ENCODE data around the gene PLEK.
A peak's percentile ranks its signal among the peaks of the same experiment; 100 is the strongest.

Gene PLEK

DNA sequence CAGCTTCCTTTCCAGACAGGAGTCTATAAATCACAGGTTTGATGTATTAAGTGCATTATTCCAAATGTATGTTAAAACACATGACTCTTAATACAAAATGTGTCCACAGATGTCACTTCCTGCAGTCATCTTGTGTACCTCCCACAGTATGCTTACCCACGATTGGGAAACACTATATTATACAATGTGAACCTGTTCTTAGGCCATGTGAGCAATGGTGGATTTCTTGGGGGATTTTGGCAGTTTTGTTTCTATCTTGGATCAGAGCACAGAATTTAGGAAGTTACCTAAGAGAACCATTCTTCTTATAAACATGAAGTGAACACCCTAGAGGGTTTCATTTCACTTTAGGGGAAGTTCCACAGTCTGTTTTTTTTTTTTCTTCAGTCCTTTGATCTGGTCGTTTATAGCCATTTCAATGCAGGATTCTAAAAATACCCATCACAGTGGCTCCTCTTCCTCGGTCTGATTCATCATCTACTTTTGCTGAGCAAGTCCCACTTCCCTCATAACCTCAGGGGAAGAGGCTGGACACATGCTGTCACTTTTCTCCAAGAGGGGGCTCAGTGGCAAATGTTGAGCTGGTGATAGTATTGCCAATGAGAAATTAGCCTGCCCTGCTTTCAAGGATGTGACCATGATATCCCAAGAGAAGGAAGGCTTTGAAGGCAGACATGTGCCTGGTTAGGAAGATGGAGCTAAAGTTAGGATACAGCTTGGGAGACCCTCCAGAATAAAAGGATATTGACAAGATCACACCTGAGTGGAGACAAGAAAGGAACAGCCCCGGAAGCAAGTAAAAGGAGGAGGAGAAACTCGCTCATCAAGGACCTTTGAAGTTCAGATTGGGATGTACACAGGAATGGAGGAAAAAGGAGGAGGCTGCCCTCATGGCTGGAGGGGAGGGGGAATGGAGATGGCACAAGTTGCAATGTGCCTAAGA is 22.6 kb downstream of the PLEK start:
- peak; percentile 62 to 89 (median 88) for DNase-seq
- peaks cover 10 to 60% (median 25%) of the 10 kb centered on the region in 4 experiments for H3K4me1 ChIP-seq (ENCODE audit: control extremely low read depth in 1 of 4, control insufficient read depth in 4 of 4, insufficient read depth in 4 of 4, low read length in 3 of 4)
- no peaks in the 10 kb centered on the region for H3K27me3 ChIP-seq (replicated peaks in 2 of 5; ENCODE audit: control insufficient read depth in 4 of 5, insufficient read depth in 5 of 5, low read length in 4 of 5)
- ChIA-PET CTCF (interaction anchor here (1.0 to 1.6 kb wide), 4 partner anchors 16 to 53 kb away, joined by 3 read pairs; no protein-coding TSS in a partner anchor), POLR2A (interaction anchor here (0.7 kb wide), 1 partner anchor 23 kb away, joined by 3 read pairs; no protein-coding TSS in a partner anchor)
- WGBS (ENCODE audit: insufficient coverage) = 100% methylated on average over 2 of the region's 5 CpGs
- peaks cover 18 to 81% (median 61%) of the 10 kb centered on the region in 4 experiments for H3K36me3 ChIP-seq (ENCODE audit: control insufficient read depth in 4 of 4, insufficient read depth in 4 of 4, low read length in 3 of 4)
- peak overlapping the region; percentile 49 to 70 for H3K27ac ChIP-seq (ENCODE audit: insufficient read depth in 1 of 2, low read depth in 1 of 2, low read length in 2 of 2, poor library complexity in 1 of 2, severe bottlenecking in 2 of 2)
- H3K4me3 ChIP-seq (ENCODE audit: control insufficient read depth in 1 of 7, extremely low read depth in 1 of 7, insufficient read depth in 4 of 7, low read depth in 2 of 7, low read length in 6 of 7) = no peak overlapping the region
- no peaks in the 10 kb centered on the region for H3K9me3 ChIP-seq (ENCODE audit: control extremely low read depth in 1 of 5, control insufficient read depth in 4 of 5, insufficient read depth in 2 of 5, low read depth in 1 of 5, low read length in 4 of 5)

DNA sequence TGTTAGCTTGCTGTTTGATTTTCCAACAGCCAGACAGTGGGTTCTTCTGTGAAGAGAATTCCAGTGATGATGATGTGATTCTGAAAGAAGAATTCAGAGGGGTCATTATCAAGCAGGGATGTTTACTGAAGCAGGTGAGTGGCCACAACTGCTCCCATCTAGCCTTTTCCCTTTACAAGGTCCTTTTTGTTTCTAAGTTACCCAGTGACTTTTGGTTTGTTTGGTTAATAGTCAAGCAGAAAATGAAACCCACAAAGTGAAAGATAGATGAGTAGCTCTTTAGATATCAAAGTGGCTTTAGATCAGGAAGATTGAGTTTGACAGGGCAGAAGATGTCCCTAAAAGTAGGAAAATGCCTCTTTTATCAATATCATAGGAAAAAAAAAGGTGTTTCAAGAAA is 23.3 kb downstream of the PLEK start:
- Histone ChIP-seq H3K27me3 (replicated peaks in 2 of 5; ENCODE audit: control insufficient read depth in 4 of 5, insufficient read depth in 5 of 5, low read length in 4 of 5) (no peaks in the 10 kb centered on the region), H3K4me1 (ENCODE audit: control extremely low read depth in 1 of 4, control insufficient read depth in 4 of 4, insufficient read depth in 4 of 4, low read length in 3 of 4) (peaks cover 10 to 60% (median 25%) of the 10 kb centered on the region in 4 experiments), H3K27ac (ENCODE audit: insufficient read depth in 1 of 2, low read depth in 1 of 2, low read length in 2 of 2, poor library complexity in 1 of 2, severe bottlenecking in 2 of 2) (no peak overlapping the region), H3K36me3 (ENCODE audit: control insufficient read depth in 4 of 4, insufficient read depth in 4 of 4, low read length in 3 of 4) (peaks cover 20 to 81% (median 59%) of the 10 kb centered on the region in 4 experiments), H3K9me3 (ENCODE audit: control extremely low read depth in 1 of 5, control insufficient read depth in 4 of 5, insufficient read depth in 2 of 5, low read depth in 1 of 5, low read length in 4 of 5) (no peaks in the 10 kb centered on the region), H3K4me3 (ENCODE audit: control insufficient read depth in 1 of 7, extremely low read depth in 1 of 7, insufficient read depth in 4 of 7, low read depth in 2 of 7, low read length in 6 of 7) (no peak overlapping the region)
- DNase-seq = no peak
- CTCF ChIA-PET = interaction anchor here (0.6 to 1.6 kb wide), 6 partner anchors 8 to 537 kb away, joined by 3 read pairs; partner anchors contain the start of gene PLEK
- POLR2A ChIA-PET = interaction anchor here (0.7 kb wide), 2 partner anchors 22 to 305 kb away, joined by 3 to 4 read pairs; no protein-coding TSS in a partner anchor

DNA sequence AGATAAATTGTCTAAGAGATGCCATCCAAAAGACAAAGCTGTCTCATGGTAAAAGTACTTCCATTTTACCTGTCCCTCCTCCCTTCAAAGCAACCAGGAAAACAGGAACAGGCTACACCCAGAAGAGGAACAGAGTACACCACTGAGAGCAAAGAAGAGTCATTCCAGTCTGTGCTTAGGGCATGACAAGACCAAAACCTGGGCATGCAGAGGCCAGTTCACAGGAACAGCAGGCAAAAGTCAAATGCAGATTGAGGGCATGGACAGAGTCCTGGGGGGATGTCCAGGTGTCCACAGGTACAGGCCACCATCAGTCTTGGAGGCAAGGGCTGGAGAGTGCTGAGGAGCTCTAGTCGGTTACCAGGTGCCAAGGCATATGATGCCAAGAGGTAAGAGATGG is 23.7 kb downstream of the PLEK start:
- CTCF ChIA-PET = interaction anchor here (0.6 to 1.6 kb wide), 6 partner anchors 9 to 536 kb away, joined by 3 read pairs; partner anchors contain the start of gene PLEK
- H3K9me3 ChIP-seq (ENCODE audit: control extremely low read depth in 1 of 5, control insufficient read depth in 4 of 5, insufficient read depth in 2 of 5, low read depth in 1 of 5, low read length in 4 of 5) = no peaks in the 10 kb centered on the region
- H3K36me3 ChIP-seq (ENCODE audit: control insufficient read depth in 4 of 4, insufficient read depth in 4 of 4, low read length in 3 of 4) = peaks cover 24 to 81% (median 59%) of the 10 kb centered on the region in 4 experiments
- WGBS (ENCODE audit: insufficient coverage) = 100% methylated on average over 1 of the region's 1 CpG
- no peaks in the 10 kb centered on the region for H3K27me3 ChIP-seq (replicated peaks in 2 of 5; ENCODE audit: control insufficient read depth in 4 of 5, insufficient read depth in 5 of 5, low read length in 4 of 5)
- H3K4me3 ChIP-seq (ENCODE audit: control insufficient read depth in 1 of 7, extremely low read depth in 1 of 7, insufficient read depth in 4 of 7, low read depth in 2 of 7, low read length in 6 of 7) = no peak overlapping the region
- DNase-seq = no peak
- peaks cover 10 to 58% (median 25%) of the 10 kb centered on the region in 4 experiments for H3K4me1 ChIP-seq (ENCODE audit: control extremely low read depth in 1 of 4, control insufficient read depth in 4 of 4, insufficient read depth in 4 of 4, low read length in 3 of 4)
- POLR2A ChIA-PET = interaction anchor here (0.7 kb wide), 1 partner anchor 305 kb away, joined by 4 read pairs; no protein-coding TSS in a partner anchor
- no peak overlapping the region for H3K27ac ChIP-seq (ENCODE audit: insufficient read depth in 1 of 2, low read depth in 1 of 2, low read length in 2 of 2, poor library complexity in 1 of 2, severe bottlenecking in 2 of 2)

DNA sequence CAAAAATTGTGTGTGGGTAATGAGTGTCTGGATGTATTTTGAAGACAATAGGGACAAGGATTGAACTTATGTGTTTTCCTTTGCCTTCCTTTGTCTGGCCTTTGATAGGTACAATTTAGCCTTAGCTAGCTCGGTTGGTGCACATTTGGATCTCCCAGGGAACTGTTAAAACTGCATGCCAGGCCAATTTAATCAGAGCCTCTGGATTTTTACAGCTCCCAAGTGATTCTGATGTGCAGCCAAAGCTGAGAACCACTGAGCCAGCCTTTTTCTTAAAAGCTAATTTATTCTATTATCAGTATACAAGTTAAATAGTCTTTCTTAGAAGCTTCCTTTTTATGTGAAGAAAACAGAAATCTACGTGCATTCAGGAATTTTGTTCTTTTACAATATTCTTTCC is 25.0 kb downstream of the PLEK start:
- Histone ChIP-seq H3K27me3 (replicated peaks in 2 of 5; ENCODE audit: control insufficient read depth in 4 of 5, insufficient read depth in 5 of 5, low read length in 4 of 5) (no peaks in the 10 kb centered on the region), H3K9me3 (ENCODE audit: control extremely low read depth in 1 of 5, control insufficient read depth in 4 of 5, insufficient read depth in 2 of 5, low read depth in 1 of 5, low read length in 4 of 5) (no peaks in the 10 kb centered on the region), H3K27ac (ENCODE audit: insufficient read depth in 1 of 2, low read depth in 1 of 2, low read length in 2 of 2, poor library complexity in 1 of 2, severe bottlenecking in 2 of 2) (no peak overlapping the region), H3K4me3 (ENCODE audit: control insufficient read depth in 1 of 7, extremely low read depth in 1 of 7, insufficient read depth in 4 of 7, low read depth in 2 of 7, low read length in 6 of 7) (no peak overlapping the region), H3K4me1 (ENCODE audit: control extremely low read depth in 1 of 4, control insufficient read depth in 4 of 4, insufficient read depth in 4 of 4, low read length in 3 of 4) (peaks cover 6 to 46% (median 23%) of the 10 kb centered on the region in 4 experiments), H3K36me3 (ENCODE audit: control insufficient read depth in 4 of 4, insufficient read depth in 4 of 4, low read length in 3 of 4) (peaks cover 33 to 82% (median 64%) of the 10 kb centered on the region in 4 experiments)
- CTCF ChIA-PET = interaction anchor here (1.0 to 1.2 kb wide), 2 partner anchors 11 to 51 kb away, joined by 3 read pairs; no protein-coding TSS in a partner anchor
- POLR2A ChIA-PET = interaction anchor here (1.0 kb wide), 2 partner anchors 11 to 110 kb away, joined by 3 read pairs; no protein-coding TSS in a partner anchor
- DNase-seq = no peak
- WGBS (ENCODE audit: insufficient coverage) = no CpG with 5 or more reads among the region's 2 CpGs

DNA sequence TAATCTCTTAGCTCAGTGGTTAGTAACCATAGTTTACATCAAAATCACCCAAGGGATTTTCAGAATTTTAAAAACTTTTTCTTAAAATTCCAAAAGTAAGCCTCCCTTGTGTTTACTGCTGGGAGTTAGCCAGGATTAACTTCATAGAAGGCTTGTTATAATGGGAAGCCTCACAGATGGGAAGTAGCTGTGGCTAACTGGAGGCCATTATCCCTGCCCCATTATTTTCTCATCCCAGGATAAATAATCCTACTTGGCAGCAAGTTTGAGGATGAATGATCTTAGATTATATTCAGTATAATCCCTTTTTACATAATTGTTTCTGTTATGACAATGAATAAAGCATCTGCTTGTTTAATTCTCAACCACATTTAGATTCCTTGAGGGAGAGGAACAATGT is 25.5 kb downstream of the PLEK start:
- ChIA-PET CTCF (interaction anchor here (1.2 kb wide), 1 partner anchor 12 kb away, joined by 3 read pairs; no protein-coding TSS in a partner anchor), POLR2A (interaction anchor here (1.0 kb wide), 2 partner anchors 11 to 110 kb away, joined by 3 read pairs; no protein-coding TSS in a partner anchor)
- Histone ChIP-seq H3K4me3 (ENCODE audit: control insufficient read depth in 1 of 7, extremely low read depth in 1 of 7, insufficient read depth in 4 of 7, low read depth in 2 of 7, low read length in 6 of 7) (no peak overlapping the region), H3K27me3 (replicated peaks in 2 of 5; ENCODE audit: control insufficient read depth in 4 of 5, insufficient read depth in 5 of 5, low read length in 4 of 5) (no peaks in the 10 kb centered on the region), H3K27ac (ENCODE audit: insufficient read depth in 1 of 2, low read depth in 1 of 2, low read length in 2 of 2, poor library complexity in 1 of 2, severe bottlenecking in 2 of 2) (no peak overlapping the region), H3K4me1 (ENCODE audit: control extremely low read depth in 1 of 4, control insufficient read depth in 4 of 4, insufficient read depth in 4 of 4, low read length in 3 of 4) (peaks cover 4 to 41% (median 23%) of the 10 kb centered on the region in 4 experiments), H3K36me3 (ENCODE audit: control insufficient read depth in 4 of 4, insufficient read depth in 4 of 4, low read length in 3 of 4) (peaks cover 36 to 86% (median 67%) of the 10 kb centered on the region in 4 experiments), H3K9me3 (ENCODE audit: control extremely low read depth in 1 of 5, control insufficient read depth in 4 of 5, insufficient read depth in 2 of 5, low read depth in 1 of 5, low read length in 4 of 5) (no peaks in the 10 kb centered on the region)
- no peak for DNase-seq

DNA sequence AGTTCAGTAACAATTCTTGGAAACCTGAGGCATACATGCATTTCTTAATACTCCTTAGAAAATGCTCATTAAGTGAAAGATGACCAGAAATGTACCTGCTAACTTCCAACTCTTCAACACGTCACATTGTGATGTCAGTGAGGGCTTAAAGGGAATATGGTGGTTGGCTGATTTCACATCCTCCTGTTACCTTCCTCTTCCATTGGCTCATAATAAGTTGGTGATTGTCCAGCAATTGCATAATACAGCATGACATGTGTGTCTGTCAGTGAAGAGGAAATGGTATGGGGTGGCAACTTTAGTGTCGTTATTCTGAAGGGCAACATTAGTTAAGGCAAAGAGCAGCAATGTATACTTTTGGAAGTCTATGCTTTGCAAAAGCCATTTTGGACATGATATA is 26.0 kb downstream of the PLEK start:
- 80% methylated on average over 1 of the region's 2 CpGs for WGBS (ENCODE audit: insufficient coverage)
- peaks cover 39 to 90% (median 71%) of the 10 kb centered on the region in 4 experiments for H3K36me3 ChIP-seq (ENCODE audit: control insufficient read depth in 4 of 4, insufficient read depth in 4 of 4, low read length in 3 of 4)
- ChIA-PET POLR2A (no interaction called here), CTCF (interaction anchor here (0.8 to 0.9 kb wide), 2 partner anchors 25 to 50 kb away, joined by 3 read pairs; no protein-coding TSS in a partner anchor)
- H3K27ac ChIP-seq (ENCODE audit: insufficient read depth in 1 of 2, low read depth in 1 of 2, low read length in 2 of 2, poor library complexity in 1 of 2, severe bottlenecking in 2 of 2) = no peak overlapping the region
- H3K4me3 ChIP-seq (ENCODE audit: control insufficient read depth in 1 of 7, extremely low read depth in 1 of 7, insufficient read depth in 4 of 7, low read depth in 2 of 7, low read length in 6 of 7) = no peak overlapping the region
- H3K9me3 ChIP-seq (ENCODE audit: control extremely low read depth in 1 of 5, control insufficient read depth in 4 of 5, insufficient read depth in 2 of 5, low read depth in 1 of 5, low read length in 4 of 5) = no peaks in the 10 kb centered on the region
- peaks cover 4 to 39% (median 23%) of the 10 kb centered on the region in 4 experiments for H3K4me1 ChIP-seq (ENCODE audit: control extremely low read depth in 1 of 4, control insufficient read depth in 4 of 4, insufficient read depth in 4 of 4, low read length in 3 of 4)
- H3K27me3 ChIP-seq (replicated peaks in 2 of 5; ENCODE audit: control insufficient read depth in 4 of 5, insufficient read depth in 5 of 5, low read length in 4 of 5) = no peaks in the 10 kb centered on the region
- DNase-seq = peak in 1 of 3 donors; percentile 43
